Keratinocyte (primary cell): ENCODE measurements around the gene CLIC3. TPM values are rescaled to one million over a fixed set of nuclear protein-coding genes. Genes with fewer than 3 reads are reported as not detected.

ENCODE experiments used
- DNase-seq: peaks from one replicate; pipeline ENCODE4 v3.0.0-alpha.2; 2011; ENCODE audit warnings: low read depth, missing footprints, low spot score
- FAIRE-seq: peaks from 2 replicates; lab custom pipeline; 2011; peaks lifted over from hg19 to GRCh38; lab: Jason Lieb, UNC
- H2AFZ ChIP-seq: 2 replicates; pipeline ENCODE4 v1.6.0; 2012; ENCODE audit warnings: low read length, control low read depth, inconsistent platforms; ENCODE audit not compliant: control insufficient read depth
- H3K27ac ChIP-seq: 2 replicates; pipeline ENCODE4 v1.5.1; 2011; ENCODE audit warnings: low read length; ENCODE audit not compliant: control insufficient read depth, insufficient read depth
- H3K27me3 ChIP-seq: 3 replicates; pipeline ENCODE4 v1.6.0; 2011; ENCODE audit warnings: low read length; ENCODE audit not compliant: control insufficient read depth, insufficient read depth; ENCODE audit errors: extremely low read depth
- H3K36me3 ChIP-seq, 2 experiments: 2 replicates in 1 of 2; 3 replicates in 1 of 2; pipeline ENCODE4 v1.5.1; 2011; ENCODE audit warnings: low read length in 2 of 2, mild to moderate bottlenecking in 1 of 2; ENCODE audit not compliant: control insufficient read depth in 2 of 2, insufficient read depth in 2 of 2; ENCODE audit errors: extremely low read depth in 1 of 2
- H3K4me1 ChIP-seq: 3 replicates; pipeline ENCODE4 v1.5.1; 2011; ENCODE audit warnings: low read length; ENCODE audit not compliant: control insufficient read depth, insufficient read depth; ENCODE audit errors: extremely low read depth
- H3K4me2 ChIP-seq: 3 replicates; pipeline ENCODE4 v1.6.0; 2011; ENCODE audit warnings: low read depth, low read length; ENCODE audit not compliant: control insufficient read depth, insufficient read depth; ENCODE audit errors: extremely low read depth
- H3K4me3 ChIP-seq, 3 experiments: fragments of 200-600 bp in 1 of 3; sonication (generic) in 1 of 3; 2 replicates in 2 of 3; 3 replicates in 1 of 3; pipeline ENCODE4 v1.5.1; 2011 to 2016; ENCODE audit warnings: low read length in 3 of 3, mild to moderate bottlenecking in 3 of 3, control low read depth in 2 of 3, inconsistent platforms in 1 of 3, low read depth in 1 of 3, mixed read lengths in 1 of 3, mixed run types in 1 of 3, moderate library complexity in 1 of 3; ENCODE audit not compliant: control insufficient read depth in 2 of 3, insufficient read depth in 2 of 3; ENCODE audit errors: extremely low read depth in 1 of 3
- H3K79me2 ChIP-seq: 2 replicates; pipeline ENCODE4 v1.6.0; 2012; ENCODE audit warnings: low read length; ENCODE audit not compliant: control insufficient read depth, insufficient read depth
- H3K9ac ChIP-seq: 3 replicates; pipeline ENCODE4 v1.6.0; 2011; ENCODE audit warnings: low read length; ENCODE audit not compliant: control insufficient read depth, insufficient read depth; ENCODE audit errors: extremely low read depth
- H3K9me1 ChIP-seq: 3 replicates; pipeline ENCODE4 v1.6.0; 2011; ENCODE audit warnings: low read length; ENCODE audit not compliant: control insufficient read depth, insufficient read depth; ENCODE audit errors: extremely low read depth
- H3K9me3 ChIP-seq: 2 replicates; pipeline ENCODE4 v1.5.1; 2012; ENCODE audit warnings: low read depth, low read length; ENCODE audit not compliant: control insufficient read depth
- H4K20me1 ChIP-seq: 3 replicates; pipeline ENCODE4 v1.6.0; 2011; ENCODE audit warnings: low read length; ENCODE audit not compliant: control insufficient read depth, insufficient read depth; ENCODE audit errors: extremely low read depth
- EZH2 ChIP-seq: IDR thresholded peaks from one replicate; pipeline ENCODE4 v1.6.1; 2012; ENCODE audit warnings: inconsistent platforms, mild to moderate bottlenecking, low read length, moderate library complexity
- dilution Hi-C: fragments of 300-500 bp; cut with MboI; formaldehyde crosslinking; loops from one replicate; pipeline ENCODE4 v1.7.0; 2020; ENCODE audit warnings: low sequenced_read_pairs; ENCODE audit not compliant: extremely low pct_ligation_motif_present
- polyA plus RNA-seq, 5 experiments: library from polyadenylated mRNA; depleted of rRNA in 3 of 5; stranded (reverse) in 3 of 5; stranded (forward) in 1 of 5; unstranded in 1 of 5; fragments of >200 nt; gene quantifications; 1 replicate in 1 of 5; 2 replicates in 3 of 5; 3 replicates in 1 of 5; pipeline versions ENCODE4 v1.2.1 to v1.2.3, GENCODE V29; 2011 to 2012; ENCODE audit warnings: missing spikeins in 2 of 5, low read depth in 1 of 5, low replicate concordance in 1 of 5
- TF ChIP-seq, protein P1 (sequence below), 3 experiments: IDR thresholded peaks in 1 of 3; conservative IDR thresholded peaks in 1 of 3; optimal IDR thresholded peaks in 1 of 3; 2 replicates in 2 of 3; 3 replicates in 1 of 3; pipeline versions ENCODE3 to v1.5.1; 2011; ENCODE audit warnings: low read length in 3 of 3, mild to moderate bottlenecking in 3 of 3, moderate library complexity in 2 of 3, control low read depth in 1 of 3, inconsistent platforms in 1 of 3; ENCODE audit not compliant: insufficient read depth in 2 of 3; ENCODE audit errors: extremely low read depth in 1 of 3

The CLIC3 gene
- polyA plus RNA-seq, 1 donor (not counting 4 experiments of a cell fraction or from before 2014, with no cell fraction given): 5.5 TPM

GRCh38 chr9:137018761-137019559, 22.6 kb upstream of the CLIC3 start:
- Histone ChIP-seq H3K4me3 (no peak overlapping the region), H3K36me3 (no peaks in the 10 kb centered on the region)

DNA sequence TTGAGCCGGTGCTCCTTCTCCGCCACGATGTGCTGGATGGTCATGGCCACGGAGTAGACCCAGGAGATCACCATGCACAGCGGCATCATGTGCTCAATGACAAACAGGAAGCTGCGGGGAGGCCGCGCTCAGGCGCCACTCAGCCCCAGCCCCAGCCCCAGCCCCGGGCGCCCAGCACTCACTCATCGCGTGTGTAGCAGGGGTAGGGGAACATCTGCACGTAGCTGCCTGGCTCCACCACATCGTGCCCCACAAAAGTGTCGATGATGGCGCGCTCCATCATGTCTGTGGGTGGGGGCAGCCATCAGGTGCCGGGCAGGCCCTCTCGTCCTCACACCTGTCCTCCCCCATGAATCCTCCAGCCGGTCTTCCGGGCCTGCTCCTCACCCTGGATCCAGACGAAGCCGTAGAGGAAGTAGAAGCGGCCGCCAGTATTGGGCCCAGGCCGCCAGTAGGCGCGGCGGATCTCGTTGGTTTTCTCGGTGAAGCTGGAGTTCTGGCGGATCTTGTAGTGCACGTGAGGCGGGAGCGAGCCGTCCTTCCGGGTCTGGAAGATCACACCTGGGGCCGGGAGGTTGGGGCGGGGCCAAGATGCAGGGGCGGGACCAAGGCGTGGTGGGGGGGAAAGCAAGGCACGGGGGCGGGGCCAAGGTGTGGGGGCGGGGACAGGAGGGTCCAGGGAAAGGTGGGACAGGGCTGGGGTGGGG, 21.6 kb upstream of the CLIC3 start:
- Histone ChIP-seq H3K27ac (no peak overlapping the region), H3K9me1 (no peaks in the 10 kb centered on the region), H2AFZ (no peak overlapping the region), H3K9me3 (no peaks in the 10 kb centered on the region), H3K4me1 (no peaks in the 10 kb centered on the region), H3K36me3 (no peaks in the 10 kb centered on the region), H3K9ac (no peak overlapping the region), H3K27me3 (no peaks in the 10 kb centered on the region), H3K4me3 (no peak overlapping the region), H3K4me2 (no peak overlapping the region), H3K79me2 (no peaks in the 10 kb centered on the region), H4K20me1 (no peaks in the 10 kb centered on the region)
- FAIRE-seq (no peak), DNase-seq (no peak)
- dilution Hi-C loops: no loop called here
- no peak for TF ChIP-seq EZH2
- TF ChIP-seq, protein P1, sequence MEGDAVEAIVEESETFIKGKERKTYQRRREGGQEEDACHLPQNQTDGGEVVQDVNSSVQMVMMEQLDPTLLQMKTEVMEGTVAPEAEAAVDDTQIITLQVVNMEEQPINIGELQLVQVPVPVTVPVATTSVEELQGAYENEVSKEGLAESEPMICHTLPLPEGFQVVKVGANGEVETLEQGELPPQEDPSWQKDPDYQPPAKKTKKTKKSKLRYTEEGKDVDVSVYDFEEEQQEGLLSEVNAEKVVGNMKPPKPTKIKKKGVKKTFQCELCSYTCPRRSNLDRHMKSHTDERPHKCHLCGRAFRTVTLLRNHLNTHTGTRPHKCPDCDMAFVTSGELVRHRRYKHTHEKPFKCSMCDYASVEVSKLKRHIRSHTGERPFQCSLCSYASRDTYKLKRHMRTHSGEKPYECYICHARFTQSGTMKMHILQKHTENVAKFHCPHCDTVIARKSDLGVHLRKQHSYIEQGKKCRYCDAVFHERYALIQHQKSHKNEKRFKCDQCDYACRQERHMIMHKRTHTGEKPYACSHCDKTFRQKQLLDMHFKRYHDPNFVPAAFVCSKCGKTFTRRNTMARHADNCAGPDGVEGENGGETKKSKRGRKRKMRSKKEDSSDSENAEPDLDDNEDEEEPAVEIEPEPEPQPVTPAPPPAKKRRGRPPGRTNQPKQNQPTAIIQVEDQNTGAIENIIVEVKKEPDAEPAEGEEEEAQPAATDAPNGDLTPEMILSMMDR (optimal IDR thresholded peaks at IDR 0.05 in 1 of 3, IDR thresholded peaks at IDR 0.05 in 1 of 3, conservative IDR thresholded peaks at IDR 0.05 in 1 of 3; ENCODE audit: extremely low read depth in 1 of 3, insufficient read depth in 2 of 3, low read length in 3 of 3): no peak

More at GRCh38 chr9:137018761-137019559, 22.6 kb upstream of the CLIC3 start:
- no peaks in the 10 kb centered on the region for H3K27me3 ChIP-seq
- no peaks in the 10 kb centered on the region for H3K9me1 ChIP-seq
- H3K79me2 ChIP-seq: no peaks in the 10 kb centered on the region
- H3K27ac ChIP-seq: no peak overlapping the region
- H3K9me3 ChIP-seq: no peaks in the 10 kb centered on the region
- dilution Hi-C loops: no loop called here
- TF ChIP-seq, protein P1 (optimal IDR thresholded peaks at IDR 0.05 in 1 of 3, IDR thresholded peaks at IDR 0.05 in 1 of 3, conservative IDR thresholded peaks at IDR 0.05 in 1 of 3; ENCODE audit: extremely low read depth in 1 of 3, insufficient read depth in 2 of 3, low read length in 3 of 3): peak in 1 of 3 experiments; percentile 50
- TF ChIP-seq EZH2: no peak
- H3K9ac ChIP-seq: no peak overlapping the region
- H3K4me2 ChIP-seq: no peak overlapping the region
- FAIRE-seq (no peak), DNase-seq (no peak)
- H4K20me1 ChIP-seq: no peaks in the 10 kb centered on the region
- no peak overlapping the region for H2AFZ ChIP-seq
- no peaks in the 10 kb centered on the region for H3K4me1 ChIP-seq
